HepG2 (cell line): Measurements from ENCODE around the gene S100A8.

Experiments used
- SMARCE1 ChIP-seq: fragments of 450-650 bp; IDR thresholded peaks from 2 replicates; pipeline ENCODE4 v1.6.1; 2017; ENCODE audit warnings: borderline replicate concordance
- U2AF1 ChIP-seq: fragments of 200-400 bp; formaldehyde crosslinking; optimal IDR thresholded peaks from 2 replicates; pipeline ENCODE3; 2017; ENCODE audit warnings: mild to moderate bottlenecking, low read depth, low read length
- ZFP36 ChIP-seq: fragments of 150-350 bp; IDR thresholded peaks from 2 replicates; pipeline ENCODE4 v1.6.1; 2018; ENCODE audit warnings: borderline replicate concordance, low read length, low read depth; ENCODE audit not compliant: partially characterized antibody
- ZNF788 ChIP-seq: sonication (generic); formaldehyde crosslinking; IDR thresholded peaks from 2 replicates; pipeline ENCODE4 v1.5.0; 2020; ENCODE audit warnings: mild to moderate bottlenecking, missing genetic modification reagents, borderline replicate concordance
- TF ChIP-seq, protein P1 (sequence below): sonication (generic); formaldehyde crosslinking; IDR thresholded peaks from 2 replicates; pipeline ENCODE4 v1.4.0; 2020; ENCODE audit warnings: missing genetic modification reagents, borderline replicate concordance
- TF ChIP-seq, protein P2 (sequence below): sonication (generic); formaldehyde crosslinking; IDR thresholded peaks from 2 replicates; pipeline ENCODE4 v1.4.0; 2020; ENCODE audit warnings: low read depth, mild to moderate bottlenecking, missing genetic modification reagents

- TF ChIP-seq U2AF1 (no peak), SMARCE1 (no peak), ZNF788 (no peak), ZFP36 (no peak)
- TF ChIP-seq, protein P1, sequence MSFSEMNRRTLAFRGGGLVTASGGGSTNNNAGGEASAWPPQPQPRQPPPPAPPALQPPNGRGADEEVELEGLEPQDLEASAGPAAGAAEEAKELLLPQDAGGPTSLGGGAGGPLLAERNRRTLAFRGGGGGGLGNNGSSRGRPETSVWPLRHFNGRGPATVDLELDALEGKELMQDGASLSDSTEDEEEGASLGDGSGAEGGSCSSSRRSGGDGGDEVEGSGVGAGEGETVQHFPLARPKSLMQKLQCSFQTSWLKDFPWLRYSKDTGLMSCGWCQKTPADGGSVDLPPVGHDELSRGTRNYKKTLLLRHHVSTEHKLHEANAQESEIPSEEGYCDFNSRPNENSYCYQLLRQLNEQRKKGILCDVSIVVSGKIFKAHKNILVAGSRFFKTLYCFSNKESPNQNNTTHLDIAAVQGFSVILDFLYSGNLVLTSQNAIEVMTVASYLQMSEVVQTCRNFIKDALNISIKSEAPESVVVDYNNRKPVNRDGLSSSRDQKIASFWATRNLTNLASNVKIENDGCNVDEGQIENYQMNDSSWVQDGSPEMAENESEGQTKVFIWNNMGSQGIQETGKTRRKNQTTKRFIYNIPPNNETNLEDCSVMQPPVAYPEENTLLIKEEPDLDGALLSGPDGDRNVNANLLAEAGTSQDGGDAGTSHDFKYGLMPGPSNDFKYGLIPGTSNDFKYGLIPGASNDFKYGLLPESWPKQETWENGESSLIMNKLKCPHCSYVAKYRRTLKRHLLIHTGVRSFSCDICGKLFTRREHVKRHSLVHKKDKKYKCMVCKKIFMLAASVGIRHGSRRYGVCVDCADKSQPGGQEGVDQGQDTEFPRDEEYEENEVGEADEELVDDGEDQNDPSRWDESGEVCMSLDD (CRISPR knock-in tag): no peak
- TF ChIP-seq, protein P2, sequence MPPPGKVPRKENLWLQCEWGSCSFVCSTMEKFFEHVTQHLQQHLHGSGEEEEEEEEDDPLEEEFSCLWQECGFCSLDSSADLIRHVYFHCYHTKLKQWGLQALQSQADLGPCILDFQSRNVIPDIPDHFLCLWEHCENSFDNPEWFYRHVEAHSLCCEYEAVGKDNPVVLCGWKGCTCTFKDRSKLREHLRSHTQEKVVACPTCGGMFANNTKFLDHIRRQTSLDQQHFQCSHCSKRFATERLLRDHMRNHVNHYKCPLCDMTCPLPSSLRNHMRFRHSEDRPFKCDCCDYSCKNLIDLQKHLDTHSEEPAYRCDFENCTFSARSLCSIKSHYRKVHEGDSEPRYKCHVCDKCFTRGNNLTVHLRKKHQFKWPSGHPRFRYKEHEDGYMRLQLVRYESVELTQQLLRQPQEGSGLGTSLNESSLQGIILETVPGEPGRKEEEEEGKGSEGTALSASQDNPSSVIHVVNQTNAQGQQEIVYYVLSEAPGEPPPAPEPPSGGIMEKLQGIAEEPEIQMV (CRISPR knock-in tag): no peak
Measured at GRCh38 chr1:153387785-153388184, 3.1 kb downstream of the S100A8 start.
